HepG2 (cell line): ENCODE data around the gene IRS1. TPM values are rescaled to one million over a fixed set of nuclear protein-coding genes. Genes with fewer than 3 reads are reported as not detected.

Experiments
- KDM5B ChIP-seq: sonication (generic); formaldehyde crosslinking; IDR thresholded peaks from 2 replicates; pipeline ENCODE4 v1.4.0; 2020; ENCODE audit warnings: missing genetic modification reagents, mild to moderate bottlenecking, borderline replicate concordance
- NFE2L1 ChIP-seq: sonication (generic); formaldehyde crosslinking; IDR thresholded peaks from 2 replicates; pipeline ENCODE4 v1.4.0; 2020; ENCODE audit warnings: missing genetic modification reagents, mild to moderate bottlenecking, borderline replicate concordance
- REPIN1 ChIP-seq: sonication (generic); formaldehyde crosslinking; IDR thresholded peaks from 2 replicates; pipeline ENCODE4 v1.8.0; 2022; ENCODE audit warnings: missing genetic modification reagents, low read depth, mild to moderate bottlenecking, borderline replicate concordance
- SUZ12 ChIP-seq: fragments of 150-350 bp; IDR thresholded peaks from 2 replicates; pipeline ENCODE4 v1.6.1; 2014; ENCODE audit warnings: low read depth, low read length
- ZNF124 ChIP-seq: sonication (generic); formaldehyde crosslinking; IDR thresholded peaks from 2 replicates; pipeline ENCODE4 v1.4.0; 2020; ENCODE audit warnings: missing genetic modification reagents
- ZNF292 ChIP-seq: sonication (generic); formaldehyde crosslinking; IDR thresholded peaks from 2 replicates; pipeline ENCODE4 v1.8.1; 2022; ENCODE audit warnings: mild to moderate bottlenecking, low read depth, missing genetic modification reagents, borderline replicate concordance
- ZNF326 ChIP-seq: sonication (generic); formaldehyde crosslinking; IDR thresholded peaks from 2 replicates; pipeline ENCODE4 v1.4.0; 2020; ENCODE audit warnings: missing genetic modification reagents, borderline replicate concordance
- ZNF33B ChIP-seq: sonication (generic); formaldehyde crosslinking; IDR thresholded peaks from 2 replicates; pipeline ENCODE4 v1.5.1; 2020; ENCODE audit warnings: mild to moderate bottlenecking, missing genetic modification reagents
- ZNF572 ChIP-seq: sonication (generic); formaldehyde crosslinking; IDR thresholded peaks from 2 replicates; pipeline ENCODE4 v1.5.1; 2020; ENCODE audit warnings: mild to moderate bottlenecking, missing genetic modification reagents
- ZNF747 ChIP-seq: sonication (generic); formaldehyde crosslinking; IDR thresholded peaks from 2 replicates; pipeline ENCODE4 v1.8.1; 2023; ENCODE audit warnings: missing genetic modification reagents, mild to moderate bottlenecking, borderline replicate concordance
- polyA plus RNA-seq, 8 experiments: library from polyadenylated mRNA; depleted of rRNA in 3 of 8; stranded (reverse) in 7 of 8; unstranded in 1 of 8; fragments of >200 nt; fragmentation: Illumina TruSeq in 4 of 8; extraction: Trizol in 4 of 8; gene quantifications; 2 replicates each; pipeline versions ENCODE4 v1.2.1 to v1.2.3, GENCODE V29; 2011 to 2016; ENCODE audit warnings: low read depth in 4 of 8, missing spikeins in 1 of 8, mixed read lengths in 1 of 8; ENCODE audit not compliant: insufficient read depth in 1 of 8
- total RNA-seq, 5 experiments: library from RNA; depleted of rRNA; stranded (reverse); fragments of >200 nt; fragmentation: Illumina TruSeq; extraction: Trizol; gene quantifications; 2 replicates each; pipeline ENCODE4 v1.2.3, GENCODE V29; 2016; ENCODE audit warnings: low read depth in 1 of 5
- TF ChIP-seq, protein P1 (sequence below): IDR thresholded peaks from 2 replicates; pipeline ENCODE4 v1.6.1; 2016; ENCODE audit warnings: mild to moderate bottlenecking
- TF ChIP-seq, protein P2 (sequence below): sonication (generic); formaldehyde crosslinking; IDR thresholded peaks from 2 replicates; pipeline ENCODE4 v1.5.1; 2020; ENCODE audit warnings: mild to moderate bottlenecking, missing genetic modification reagents, moderate library complexity
- TF ChIP-seq, protein P3 (sequence below): sonication (generic); formaldehyde crosslinking; IDR thresholded peaks from 2 replicates; pipeline ENCODE4 v1.5.1; 2020; ENCODE audit warnings: missing genetic modification reagents, mild to moderate bottlenecking, borderline replicate concordance
- TF ChIP-seq, protein P4 (sequence below): sonication (generic); formaldehyde crosslinking; IDR thresholded peaks from 2 replicates; pipeline ENCODE4 v1.5.0; 2020; ENCODE audit warnings: mild to moderate bottlenecking, low read depth, missing genetic modification reagents, borderline replicate concordance

Gene IRS1
- total and polyA plus RNA-seq, 2 of the 13 experiments (the other 11 are each of a cell fraction or from before 2014, with no cell fraction given), result 8.7 to 9.0 TPM

DNA sequence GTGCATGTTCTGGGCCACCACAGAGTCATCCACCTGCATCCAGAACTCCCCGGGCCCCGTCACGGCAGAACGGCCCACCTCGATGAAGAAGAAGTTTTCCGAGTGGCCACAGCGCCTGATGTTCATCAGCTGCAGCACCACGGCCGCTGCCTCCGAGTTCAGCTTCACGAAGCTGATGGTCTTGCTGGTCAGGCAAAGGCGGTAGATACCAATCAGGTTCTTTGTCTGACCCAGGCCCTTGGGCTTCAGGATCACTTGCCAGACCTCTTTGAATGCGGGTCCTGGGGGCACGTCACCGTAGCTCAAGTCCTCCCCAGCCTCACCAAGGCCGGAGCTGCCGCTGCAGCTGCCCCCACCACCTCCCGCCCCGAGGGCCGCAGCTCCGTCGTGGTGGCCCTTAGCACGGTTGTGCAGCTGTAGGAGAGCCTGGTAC is 1.6 kb downstream of the IRS1 start (continued):
- TF ChIP-seq, protein P1, sequence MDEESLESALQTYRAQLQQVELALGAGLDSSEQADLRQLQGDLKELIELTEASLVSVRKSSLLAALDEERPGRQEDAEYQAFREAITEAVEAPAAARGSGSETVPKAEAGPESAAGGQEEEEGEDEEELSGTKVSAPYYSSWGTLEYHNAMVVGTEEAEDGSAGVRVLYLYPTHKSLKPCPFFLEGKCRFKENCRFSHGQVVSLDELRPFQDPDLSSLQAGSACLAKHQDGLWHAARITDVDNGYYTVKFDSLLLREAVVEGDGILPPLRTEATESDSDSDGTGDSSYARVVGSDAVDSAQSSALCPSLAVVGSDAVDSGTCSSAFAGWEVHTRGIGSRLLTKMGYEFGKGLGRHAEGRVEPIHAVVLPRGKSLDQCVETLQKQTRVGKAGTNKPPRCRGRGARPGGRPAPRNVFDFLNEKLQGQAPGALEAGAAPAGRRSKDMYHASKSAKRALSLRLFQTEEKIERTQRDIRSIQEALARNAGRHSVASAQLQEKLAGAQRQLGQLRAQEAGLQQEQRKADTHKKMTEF (CRISPR knock-in tag), result no peak
- TF ChIP-seq NFE2L1 (0 out of 2 replicates have a peak, but pooled peaks have one; percentile 19), ZNF572 (0 out of 2 replicates have a peak, but pooled peaks have one; percentile 16), ZNF124 (CRISPR knock-in tag) (no peak), ZNF747 (no peak), ZNF292 (CRISPR knock-in tag) (0 out of 2 replicates have a peak, but pooled peaks have one; percentile 8), KDM5B (CRISPR knock-in tag) (peak; percentile 18; the same call in 1 of the 2 replicates), SUZ12 (no peak), ZNF326 (CRISPR knock-in tag) (no peak), REPIN1 (CRISPR knock-in tag) (0 out of 2 replicates have a peak, but pooled peaks have one; percentile 23), ZNF33B (CRISPR knock-in tag) (0 out of 2 replicates have a peak, but pooled peaks have one; percentile 65)
- TF ChIP-seq, protein P2, sequence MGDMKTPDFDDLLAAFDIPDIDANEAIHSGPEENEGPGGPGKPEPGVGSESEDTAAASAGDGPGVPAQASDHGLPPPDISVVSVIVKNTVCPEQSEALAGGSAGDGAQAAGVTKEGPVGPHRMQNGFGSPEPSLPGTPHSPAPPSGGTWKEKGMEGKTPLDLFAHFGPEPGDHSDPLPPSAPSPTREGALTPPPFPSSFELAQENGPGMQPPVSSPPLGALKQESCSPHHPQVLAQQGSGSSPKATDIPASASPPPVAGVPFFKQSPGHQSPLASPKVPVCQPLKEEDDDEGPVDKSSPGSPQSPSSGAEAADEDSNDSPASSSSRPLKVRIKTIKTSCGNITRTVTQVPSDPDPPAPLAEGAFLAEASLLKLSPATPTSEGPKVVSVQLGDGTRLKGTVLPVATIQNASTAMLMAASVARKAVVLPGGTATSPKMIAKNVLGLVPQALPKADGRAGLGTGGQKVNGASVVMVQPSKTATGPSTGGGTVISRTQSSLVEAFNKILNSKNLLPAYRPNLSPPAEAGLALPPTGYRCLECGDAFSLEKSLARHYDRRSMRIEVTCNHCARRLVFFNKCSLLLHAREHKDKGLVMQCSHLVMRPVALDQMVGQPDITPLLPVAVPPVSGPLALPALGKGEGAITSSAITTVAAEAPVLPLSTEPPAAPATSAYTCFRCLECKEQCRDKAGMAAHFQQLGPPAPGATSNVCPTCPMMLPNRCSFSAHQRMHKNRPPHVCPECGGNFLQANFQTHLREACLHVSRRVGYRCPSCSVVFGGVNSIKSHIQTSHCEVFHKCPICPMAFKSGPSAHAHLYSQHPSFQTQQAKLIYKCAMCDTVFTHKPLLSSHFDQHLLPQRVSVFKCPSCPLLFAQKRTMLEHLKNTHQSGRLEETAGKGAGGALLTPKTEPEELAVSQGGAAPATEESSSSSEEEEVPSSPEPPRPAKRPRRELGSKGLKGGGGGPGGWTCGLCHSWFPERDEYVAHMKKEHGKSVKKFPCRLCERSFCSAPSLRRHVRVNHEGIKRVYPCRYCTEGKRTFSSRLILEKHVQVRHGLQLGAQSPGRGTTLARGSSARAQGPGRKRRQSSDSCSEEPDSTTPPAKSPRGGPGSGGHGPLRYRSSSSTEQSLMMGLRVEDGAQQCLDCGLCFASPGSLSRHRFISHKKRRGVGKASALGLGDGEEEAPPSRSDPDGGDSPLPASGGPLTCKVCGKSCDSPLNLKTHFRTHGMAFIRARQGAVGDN (CRISPR knock-in tag), result peak; percentile 27; the same call in 1 of the 2 replicates
- TF ChIP-seq, protein P3, sequence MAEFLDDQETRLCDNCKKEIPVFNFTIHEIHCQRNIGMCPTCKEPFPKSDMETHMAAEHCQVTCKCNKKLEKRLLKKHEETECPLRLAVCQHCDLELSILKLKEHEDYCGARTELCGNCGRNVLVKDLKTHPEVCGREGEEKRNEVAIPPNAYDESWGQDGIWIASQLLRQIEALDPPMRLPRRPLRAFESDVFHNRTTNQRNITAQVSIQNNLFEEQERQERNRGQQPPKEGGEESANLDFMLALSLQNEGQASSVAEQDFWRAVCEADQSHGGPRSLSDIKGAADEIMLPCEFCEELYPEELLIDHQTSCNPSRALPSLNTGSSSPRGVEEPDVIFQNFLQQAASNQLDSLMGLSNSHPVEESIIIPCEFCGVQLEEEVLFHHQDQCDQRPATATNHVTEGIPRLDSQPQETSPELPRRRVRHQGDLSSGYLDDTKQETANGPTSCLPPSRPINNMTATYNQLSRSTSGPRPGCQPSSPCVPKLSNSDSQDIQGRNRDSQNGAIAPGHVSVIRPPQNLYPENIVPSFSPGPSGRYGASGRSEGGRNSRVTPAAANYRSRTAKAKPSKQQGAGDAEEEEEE (CRISPR knock-in tag), result 0 out of 2 replicates have a peak, but pooled peaks have one; percentile 32
- TF ChIP-seq, protein P4, sequence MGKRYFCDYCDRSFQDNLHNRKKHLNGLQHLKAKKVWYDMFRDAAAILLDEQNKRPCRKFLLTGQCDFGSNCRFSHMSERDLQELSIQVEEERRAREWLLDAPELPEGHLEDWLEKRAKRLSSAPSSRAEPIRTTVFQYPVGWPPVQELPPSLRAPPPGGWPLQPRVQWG (CRISPR knock-in tag), result no peak
